Measurements from ENCODE around the gene USP10. TPM values are rescaled to one million over a fixed set of nuclear protein-coding genes. Genes with fewer than 3 reads are reported as not detected.
"Not testable (repeated sequence)": the region's sequence is repeated elsewhere in the genome, so short reads cannot be mapped to it uniquely, and the experiment has no call there.

USP10 gene
- total RNA-seq, 1 experiment from 2014 or later: 50.4 TPM

- POLR2A ChIA-PET (ENCODE audit: unreplicated experiment): no interaction called here
- CTCF ChIA-PET: interaction anchor here (0.5 kb wide), 1 partner anchor 21 kb away, joined by 4 read pairs; no protein-coding TSS in a partner anchor
- Histone ChIP-seq H3K9me2 (replicated peaks; ENCODE audit: low read length) (no peaks in the 10 kb centered on the region), H3K4me3 (ENCODE audit: low read length) (peak overlapping the region; percentile 56), H3K9me3 (ENCODE audit: low read length) (no peaks in the 10 kb centered on the region), H4K20me1 (ENCODE audit: low read length) (peaks cover 19% of the 10 kb centered on the region; the same call in 1 of the 2 replicates), H2AFZ (ENCODE audit: low read length) (no peak overlapping the region), H3K27me3 (ENCODE audit: low read length) (no peaks in the 10 kb centered on the region), H3K9ac (ENCODE audit: low read length) (peak overlapping the region; percentile 77; the same call in 1 of the 2 replicates), H3K79me2 (ENCODE audit: low read length) (peaks cover 92% of the 10 kb centered on the region), H3K4me1 (ENCODE audit: insufficient read depth, low read length) (peaks cover 64% of the 10 kb centered on the region), H3K4me2 (ENCODE audit: low read length) (peak overlapping the region; percentile 79), H3K27ac (ENCODE audit: low read length) (peak overlapping the region; percentile 95), H3K36me3 (ENCODE audit: low read depth, low read length) (peaks cover 4% of the 10 kb centered on the region; the same call in 1 of the 2 replicates), H3F3A (ENCODE audit: low read length, unreplicated experiment) (peaks cover 4% of the 10 kb centered on the region)
- ATAC-seq: no peak
- no peak for TF ChIP-seq EZH2 (IDR thresholded peaks at IDR 0.05; ENCODE audit: low read length, unreplicated experiment)
- TF ChIP-seq EZH2phosphoT487 (IDR thresholded peaks at IDR 0.05; ENCODE audit: borderline replicate concordance, low read length): no peak
- no peak for TF ChIP-seq CTCF (conservative IDR thresholded peaks at IDR 0.05; ENCODE audit: low read depth, low read length)
- BruUV-seq (replicated peaks): no TSS peak
- intact Hi-C loops (cut with micrococcal nuclease): no loop called here
- DNase-seq: no peak
Measured at GRCh38 chr16:84728853-84729424, 29.1 kb downstream of the USP10 start.

GRCh38 chr16:84729716-84730320, 30.0 kb downstream of the USP10 start:
- intact Hi-C loops (cut with micrococcal nuclease): no loop called here

GRCh38 chr16:84730406-84731106, 30.8 kb downstream of the USP10 start:
- H4K20me1 ChIP-seq (ENCODE audit: low read length): 0 out of 2 replicates have a peak, but pooled peaks cover 7% of the 10 kb centered on the region
- peak; percentile 87 for DNase-seq
- ChIA-PET CTCF (no interaction called here), POLR2A (ENCODE audit: unreplicated experiment) (interaction anchor here (0.6 kb wide), 1 partner anchor 129 kb away, joined by 3 read pairs; no protein-coding TSS in a partner anchor)
- H3K9ac ChIP-seq (ENCODE audit: low read length): peak overlapping the region; percentile 77
- H3F3A ChIP-seq (ENCODE audit: low read length, unreplicated experiment): peaks cover 4% of the 10 kb centered on the region
- H3K4me2 ChIP-seq (ENCODE audit: low read length): peak overlapping the region; percentile 79
- intact Hi-C loops (cut with micrococcal nuclease): no loop called here
- no peak overlapping the region for H2AFZ ChIP-seq (ENCODE audit: low read length)
- peaks cover 76% of the 10 kb centered on the region for H3K4me1 ChIP-seq (ENCODE audit: insufficient read depth, low read length)
- ATAC-seq: peak; percentile 82
- no peaks in the 10 kb centered on the region for H3K27me3 ChIP-seq (ENCODE audit: low read length)
- peak overlapping the region; percentile 95 for H3K27ac ChIP-seq (ENCODE audit: low read length)
- TF ChIP-seq EZH2 (IDR thresholded peaks at IDR 0.05; ENCODE audit: low read length, unreplicated experiment) (no peak), EZH2phosphoT487 (IDR thresholded peaks at IDR 0.05; ENCODE audit: borderline replicate concordance, low read length) (no peak), CTCF (conservative IDR thresholded peaks at IDR 0.05; ENCODE audit: low read depth, low read length) (no peak)
- peaks cover 92% of the 10 kb centered on the region for H3K79me2 ChIP-seq (ENCODE audit: low read length)
- H3K9me2 ChIP-seq (replicated peaks; ENCODE audit: low read length): no peaks in the 10 kb centered on the region
- BruUV-seq (replicated peaks): TSS peak; percentile 20
- peak overlapping the region; percentile 57 for H3K4me3 ChIP-seq (ENCODE audit: low read length)
- H3K36me3 ChIP-seq (ENCODE audit: low read depth, low read length): peaks cover 14% of the 10 kb centered on the region
- no peaks in the 10 kb centered on the region for H3K9me3 ChIP-seq (ENCODE audit: low read length)

More at GRCh38 chr16:84729716-84730320, 30.0 kb downstream of the USP10 start:
- POLR2A ChIA-PET (ENCODE audit: unreplicated experiment): interaction anchor here (0.6 to 0.7 kb wide), 2 partner anchors 130 to 253 kb away, joined by 3 to 9 read pairs; no protein-coding TSS in a partner anchor
- CTCF ChIA-PET: interaction anchor here (0.5 to 0.6 kb wide), 2 partner anchors 21 to 26 kb away, joined by 4 read pairs; no protein-coding TSS in a partner anchor
- H3K4me3 ChIP-seq (ENCODE audit: low read length): peak overlapping the region; percentile 56
- H3K9ac ChIP-seq (ENCODE audit: low read length): peak overlapping the region; percentile 77
- H3K27ac ChIP-seq (ENCODE audit: low read length): peak overlapping the region; percentile 95
- H2AFZ ChIP-seq (ENCODE audit: low read length): no peak overlapping the region
- H3F3A ChIP-seq (ENCODE audit: low read length, unreplicated experiment): peaks cover 4% of the 10 kb centered on the region
- ATAC-seq: peak; percentile 33
- peak; percentile 37 for DNase-seq
- peak overlapping the region; percentile 79 for H3K4me2 ChIP-seq (ENCODE audit: low read length)
- H3K9me3 ChIP-seq (ENCODE audit: low read length): no peaks in the 10 kb centered on the region
- no peaks in the 10 kb centered on the region for H3K27me3 ChIP-seq (ENCODE audit: low read length)
- H4K20me1 ChIP-seq (ENCODE audit: low read length): peaks cover 11% of the 10 kb centered on the region; the same call in 1 of the 2 replicates
- H3K9me2 ChIP-seq (replicated peaks; ENCODE audit: low read length): no peaks in the 10 kb centered on the region
- TF ChIP-seq EZH2 (IDR thresholded peaks at IDR 0.05; ENCODE audit: low read length, unreplicated experiment): no peak
- TSS peak; percentile 80 for BruUV-seq (replicated peaks)
- H3K79me2 ChIP-seq (ENCODE audit: low read length): peaks cover 92% of the 10 kb centered on the region
- peaks cover 69% of the 10 kb centered on the region for H3K4me1 ChIP-seq (ENCODE audit: insufficient read depth, low read length)
- H3K36me3 ChIP-seq (ENCODE audit: low read depth, low read length): peaks cover 9% of the 10 kb centered on the region

DNA sequence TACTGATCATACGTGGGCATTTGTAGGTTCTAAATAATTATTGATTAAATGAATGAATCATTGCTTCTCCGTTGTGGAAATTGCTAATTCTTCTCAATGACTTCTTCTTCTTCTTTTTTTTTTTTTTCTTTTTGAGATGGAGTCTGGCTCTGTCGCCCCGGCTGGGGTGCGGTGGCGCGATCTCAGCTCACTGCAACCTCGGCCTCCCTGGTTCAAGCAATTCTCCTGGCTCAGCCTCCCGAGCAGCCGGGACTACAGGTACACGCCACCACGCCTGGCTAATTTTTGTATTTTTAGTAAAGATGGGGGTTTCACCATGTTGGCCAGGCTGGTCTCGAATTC, 32.5 kb downstream of the USP10 start:
- H3K4me3 ChIP-seq (ENCODE audit: low read length): peak overlapping the region; percentile 57; the same call in 1 of the 2 replicates
- H3K36me3 ChIP-seq (ENCODE audit: low read depth, low read length): peaks cover 19% of the 10 kb centered on the region
- H3K9me2 ChIP-seq (replicated peaks; ENCODE audit: low read length); BruUV-seq (replicated peaks); POLR2A ChIA-PET (ENCODE audit: unreplicated experiment); H3K9me3 ChIP-seq (ENCODE audit: low read length); DNase-seq; ATAC-seq; H3F3A ChIP-seq (ENCODE audit: low read length, unreplicated experiment); H2AFZ ChIP-seq (ENCODE audit: low read length); H3K27me3 ChIP-seq (ENCODE audit: low read length); H4K20me1 ChIP-seq (ENCODE audit: low read length); intact Hi-C loops (cut with micrococcal nuclease): not testable (repeated sequence)
- H3K27ac ChIP-seq (ENCODE audit: low read length): peak overlapping the region; percentile 95
- H3K4me2 ChIP-seq (ENCODE audit: low read length): peak overlapping the region; percentile 78
- H3K79me2 ChIP-seq (ENCODE audit: low read length): peaks cover 89% of the 10 kb centered on the region
- peak overlapping the region; percentile 74 for H3K9ac ChIP-seq (ENCODE audit: low read length)
- peaks cover 80% of the 10 kb centered on the region for H3K4me1 ChIP-seq (ENCODE audit: insufficient read depth, low read length)
- CTCF ChIA-PET: interaction anchor here (0.5 kb wide), 1 partner anchor 171 kb away, joined by 6 read pairs; no protein-coding TSS in a partner anchor

All from PC-3 (cell line).